ENCODE results near the gene ATF7.
"Not testable (repeated sequence)": the region's sequence is repeated elsewhere in the genome, so short reads cannot be mapped to it uniquely, and the experiment has no call there.

Gene ATF7

DNA sequence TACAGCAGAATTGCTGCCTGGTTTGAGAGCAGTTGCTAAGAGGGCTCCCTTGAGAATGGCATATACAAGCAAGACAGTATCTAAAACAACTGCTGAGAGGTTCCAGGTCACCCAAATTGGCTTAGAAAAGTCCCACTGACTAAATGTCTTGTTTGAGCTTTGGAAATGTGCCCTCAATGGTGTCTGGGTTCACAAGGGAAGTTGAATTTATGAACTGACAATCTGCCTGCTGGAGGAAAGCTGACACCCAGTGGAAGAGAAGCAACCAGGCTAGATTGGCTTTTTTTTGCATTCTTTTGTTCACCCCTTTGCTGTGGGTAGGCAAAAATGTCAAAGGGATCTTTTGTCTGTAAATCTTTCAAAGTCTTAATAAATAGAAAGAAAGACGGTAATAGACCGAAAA lies 74.3 kb downstream of the ATF7 start:
- Histone ChIP-seq H3K36me3 (ENCODE audit: control insufficient read depth, insufficient read depth, low read length) (peaks cover 54% of the 10 kb centered on the region), H3K9me3 (ENCODE audit: control insufficient read depth, low read length) (no peaks in the 10 kb centered on the region), H3K4me1 (ENCODE audit: control insufficient read depth, insufficient read depth, low read length, poor library complexity, severe bottlenecking) (no peaks in the 10 kb centered on the region), H3K27ac (ENCODE audit: low read depth, low read length, severe bottlenecking) (peak overlapping the region; percentile 10), H3K4me3 (ENCODE audit: extremely low read depth, insufficient read depth, low read length, poor library complexity, severe bottlenecking) (no peak overlapping the region)
- no CpG with 5 or more reads among the region's 2 CpGs for WGBS, 2 experiments (ENCODE audit: insufficient coverage in 2 of 2)

DNA sequence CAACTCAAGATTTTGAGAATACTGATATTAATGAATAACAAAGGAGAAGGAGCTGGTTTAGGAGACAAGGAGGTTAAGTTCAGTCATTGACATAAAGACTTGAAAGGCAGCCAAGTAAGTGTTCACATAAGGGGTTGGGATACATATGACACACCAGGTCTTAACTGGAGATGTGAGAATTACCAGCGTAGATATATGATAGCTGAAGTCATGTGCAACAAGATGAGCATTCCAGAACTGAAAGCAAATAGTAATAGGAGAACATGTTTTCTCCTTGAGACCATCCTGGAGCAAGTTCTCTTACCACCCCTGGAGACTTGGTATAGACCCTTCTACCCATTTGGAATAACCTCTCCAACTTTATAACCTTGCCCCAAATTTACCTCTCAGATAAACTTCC lies 75.6 kb downstream of the ATF7 start:
- no peaks in the 10 kb centered on the region for H3K4me1 ChIP-seq (ENCODE audit: control insufficient read depth, insufficient read depth, low read length, poor library complexity, severe bottlenecking)
- H3K9me3 ChIP-seq (ENCODE audit: control insufficient read depth, low read length): no peaks in the 10 kb centered on the region
- H3K36me3 ChIP-seq (ENCODE audit: control insufficient read depth, insufficient read depth, low read length): peaks cover 54% of the 10 kb centered on the region
- no peak overlapping the region for H3K4me3 ChIP-seq (ENCODE audit: extremely low read depth, insufficient read depth, low read length, poor library complexity, severe bottlenecking)
- WGBS, 2 experiments (ENCODE audit: insufficient coverage in 2 of 2): 100% methylated on average over 1 of the region's 1 CpG
- no peak overlapping the region for H3K27ac ChIP-seq (ENCODE audit: low read depth, low read length, severe bottlenecking)

DNA sequence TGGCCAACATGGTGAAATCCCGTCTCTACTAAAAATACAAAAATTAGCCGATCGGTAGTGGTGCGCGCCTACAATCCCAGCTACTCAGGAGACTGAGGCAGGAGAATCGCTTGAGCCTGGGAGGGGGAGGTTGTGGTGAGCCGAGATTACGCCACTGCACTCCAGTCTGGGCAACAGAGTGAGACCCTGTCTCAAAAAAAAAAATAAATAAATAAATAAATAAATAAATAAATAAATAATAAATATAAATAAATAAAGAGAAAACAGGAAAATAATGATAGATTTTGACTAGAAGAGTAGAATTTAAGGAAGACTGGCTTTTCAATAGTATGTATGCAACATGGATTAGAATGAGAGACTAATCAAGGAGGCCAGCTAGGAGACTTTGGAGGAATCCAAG lies 76.1 kb downstream of the ATF7 start:
- not testable (repeated sequence) for H3K4me1 ChIP-seq (ENCODE audit: control insufficient read depth, insufficient read depth, low read length, poor library complexity, severe bottlenecking)

DNA sequence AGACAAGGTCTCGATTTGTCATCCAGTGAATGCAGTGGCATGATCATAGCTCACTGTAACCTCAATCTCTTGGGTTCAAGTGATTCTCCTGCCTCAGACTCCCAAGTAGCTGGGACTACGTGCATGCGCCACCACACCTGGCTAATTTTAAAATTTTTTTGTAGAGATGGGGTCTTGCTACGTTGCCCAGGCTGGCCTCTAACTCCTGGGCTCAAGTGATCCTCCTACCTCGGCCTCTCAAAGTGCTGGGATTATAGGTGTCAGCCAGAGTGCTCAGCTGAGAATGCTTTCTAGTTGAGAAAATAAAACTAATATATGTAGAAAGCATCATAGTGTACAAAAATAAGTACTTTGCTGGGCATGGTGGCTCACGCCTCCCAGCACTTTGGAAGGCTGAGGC lies 77.8 kb downstream of the ATF7 start:
- peaks cover 50% of the 10 kb centered on the region for H3K36me3 ChIP-seq (ENCODE audit: control insufficient read depth, insufficient read depth, low read length)
- H3K27ac ChIP-seq (ENCODE audit: low read depth, low read length, severe bottlenecking); H3K9me3 ChIP-seq (ENCODE audit: control insufficient read depth, low read length); H3K4me1 ChIP-seq (ENCODE audit: control insufficient read depth, insufficient read depth, low read length, poor library complexity, severe bottlenecking); H3K4me3 ChIP-seq (ENCODE audit: extremely low read depth, insufficient read depth, low read length, poor library complexity, severe bottlenecking): not testable (repeated sequence)
- 87 to 98% methylated on average over 3 to 5 of the region's 6 CpGs for WGBS, 2 experiments (ENCODE audit: insufficient coverage in 2 of 2)

More for the DNA sequence above, 76.1 kb downstream of the ATF7 start:
- not testable (repeated sequence) for H3K4me3 ChIP-seq (ENCODE audit: extremely low read depth, insufficient read depth, low read length, poor library complexity, severe bottlenecking); H3K27ac ChIP-seq (ENCODE audit: low read depth, low read length, severe bottlenecking); H3K9me3 ChIP-seq (ENCODE audit: control insufficient read depth, low read length)
- WGBS, 2 experiments (ENCODE audit: insufficient coverage in 2 of 2): 94 to 100% methylated on average over 2 to 3 of the region's 8 CpGs
- peaks cover 54% of the 10 kb centered on the region for H3K36me3 ChIP-seq (ENCODE audit: control insufficient read depth, insufficient read depth, low read length)

DNA sequence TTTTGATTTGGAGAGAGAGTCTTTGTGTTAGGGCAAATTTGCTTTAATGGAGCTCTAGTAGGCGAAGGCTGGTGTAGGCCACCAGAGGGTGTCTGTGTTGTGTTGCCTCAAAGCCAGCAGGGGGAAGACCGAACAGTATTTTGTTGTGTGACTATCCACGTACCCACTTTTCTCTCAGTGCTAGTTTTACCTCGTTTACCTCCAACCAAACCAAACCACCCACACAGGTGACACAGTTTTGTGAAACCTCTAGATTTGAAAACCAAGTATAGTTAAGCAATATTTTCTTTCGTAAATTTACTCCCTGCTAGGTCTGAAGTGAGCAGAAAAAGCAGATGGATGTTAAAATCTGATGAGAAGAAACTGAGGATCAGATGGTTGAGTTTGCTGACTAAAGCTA lies 82.6 kb downstream of the ATF7 start:
- WGBS, 2 experiments (ENCODE audit: insufficient coverage in 2 of 2): 65 to 67% methylated on average over 3 to 4 of the region's 5 CpGs
- H3K4me1 ChIP-seq (ENCODE audit: control insufficient read depth, insufficient read depth, low read length, poor library complexity, severe bottlenecking): no peaks in the 10 kb centered on the region
- peaks cover 49% of the 10 kb centered on the region for H3K36me3 ChIP-seq (ENCODE audit: control insufficient read depth, insufficient read depth, low read length)
- no peak overlapping the region for H3K4me3 ChIP-seq (ENCODE audit: extremely low read depth, insufficient read depth, low read length, poor library complexity, severe bottlenecking)
- no peaks in the 10 kb centered on the region for H3K9me3 ChIP-seq (ENCODE audit: control insufficient read depth, low read length)
- H3K27ac ChIP-seq (ENCODE audit: low read depth, low read length, severe bottlenecking): peak overlapping the region; percentile 33

DNA sequence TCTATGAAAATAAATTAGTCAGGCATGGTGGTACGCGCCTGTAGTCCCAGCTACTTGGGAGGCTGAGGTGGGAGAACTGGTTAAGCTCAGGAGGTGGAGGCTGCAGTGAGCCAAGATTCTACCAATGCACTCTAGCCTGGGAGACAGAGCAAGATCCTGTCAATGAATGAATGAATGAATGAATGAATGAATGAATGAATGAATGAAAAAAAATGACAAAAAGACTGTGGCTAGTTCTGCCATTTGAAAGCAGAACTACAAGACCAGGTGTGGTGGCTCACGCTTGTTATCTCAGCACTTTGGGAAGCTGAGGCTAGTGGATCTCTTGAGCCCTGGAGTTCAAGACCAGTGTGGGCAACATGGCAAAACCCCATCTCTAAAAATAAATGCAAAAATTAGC lies 86.7 kb downstream of the ATF7 start:
- no peak overlapping the region for H3K4me3 ChIP-seq (ENCODE audit: extremely low read depth, insufficient read depth, low read length, poor library complexity, severe bottlenecking)
- WGBS, 2 experiments (ENCODE audit: insufficient coverage in 2 of 2): 94 to 95% methylated on average over 3 of the region's 3 CpGs
- H3K27ac ChIP-seq (ENCODE audit: low read depth, low read length, severe bottlenecking): no peak overlapping the region

DNA sequence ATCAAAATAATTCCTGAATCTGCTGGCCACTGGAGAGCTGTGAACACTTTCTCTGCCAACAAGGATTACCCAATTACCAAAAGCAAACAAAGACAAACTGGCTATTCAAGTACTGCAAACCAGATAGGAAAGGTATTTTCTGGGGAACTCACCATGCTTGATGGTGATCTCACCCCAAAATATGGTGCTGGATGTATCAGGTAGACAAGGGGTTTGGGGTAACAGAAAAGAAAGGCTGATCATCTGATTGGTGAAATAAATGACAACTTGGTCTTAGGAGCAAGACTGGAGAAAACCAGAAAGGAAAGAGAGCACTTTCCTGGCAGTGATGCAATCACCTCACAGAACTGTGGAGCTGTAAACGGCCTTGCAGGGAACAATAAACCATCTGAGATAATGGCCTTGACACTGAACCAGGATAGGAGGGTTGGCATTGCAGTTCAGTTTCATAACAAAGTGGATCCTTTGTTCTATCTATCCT lies 87.9 kb downstream of the ATF7 start:
- 67 to 70% methylated on average over 1 of the region's 1 CpG for WGBS, 2 experiments (ENCODE audit: insufficient coverage in 2 of 2)
- Histone ChIP-seq H3K4me1 (ENCODE audit: control insufficient read depth, insufficient read depth, low read length, poor library complexity, severe bottlenecking) (no peaks in the 10 kb centered on the region), H3K4me3 (ENCODE audit: extremely low read depth, insufficient read depth, low read length, poor library complexity, severe bottlenecking) (no peak overlapping the region), H3K27ac (ENCODE audit: low read depth, low read length, severe bottlenecking) (no peak overlapping the region), H3K9me3 (ENCODE audit: control insufficient read depth, low read length) (no peaks in the 10 kb centered on the region), H3K36me3 (ENCODE audit: control insufficient read depth, insufficient read depth, low read length) (peaks cover 79% of the 10 kb centered on the region)

More for the DNA sequence above, 86.7 kb downstream of the ATF7 start:
- Histone ChIP-seq H3K9me3 (ENCODE audit: control insufficient read depth, low read length) (no peaks in the 10 kb centered on the region), H3K4me1 (ENCODE audit: control insufficient read depth, insufficient read depth, low read length, poor library complexity, severe bottlenecking) (no peaks in the 10 kb centered on the region), H3K36me3 (ENCODE audit: control insufficient read depth, insufficient read depth, low read length) (peaks cover 68% of the 10 kb centered on the region)

DNA sequence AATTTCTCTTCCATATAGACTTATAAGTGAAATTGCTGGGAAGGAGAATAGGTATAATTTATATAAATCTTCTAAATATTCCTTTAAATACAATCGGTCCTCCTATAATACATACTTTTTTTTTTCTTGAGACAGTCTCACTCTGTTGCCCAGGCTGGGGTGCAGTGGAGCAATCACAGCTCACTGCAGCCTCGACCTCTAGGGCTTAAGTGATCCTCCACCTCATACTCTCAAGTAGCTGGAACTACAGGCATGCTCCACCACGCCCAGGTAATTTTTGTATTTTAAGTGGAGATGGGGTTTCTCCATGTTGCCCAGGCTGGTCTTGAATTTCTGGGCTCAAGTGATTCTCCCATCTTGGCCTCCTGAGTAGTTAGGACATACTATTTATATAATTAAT lies 89.2 kb downstream of the ATF7 start:
- no peaks in the 10 kb centered on the region for H3K4me1 ChIP-seq (ENCODE audit: control insufficient read depth, insufficient read depth, low read length, poor library complexity, severe bottlenecking)
- H3K27ac ChIP-seq (ENCODE audit: low read depth, low read length, severe bottlenecking): no peak overlapping the region
- WGBS, 2 experiments (ENCODE audit: insufficient coverage in 2 of 2): 100% methylated on average over 1 of the region's 3 CpGs; no CpG with 5 or more reads in 1 of the 2 experiments
- H3K4me3 ChIP-seq (ENCODE audit: extremely low read depth, insufficient read depth, low read length, poor library complexity, severe bottlenecking): no peak overlapping the region
- H3K9me3 ChIP-seq (ENCODE audit: control insufficient read depth, low read length): no peaks in the 10 kb centered on the region
- H3K36me3 ChIP-seq (ENCODE audit: control insufficient read depth, insufficient read depth, low read length): peaks cover 83% of the 10 kb centered on the region

DNA sequence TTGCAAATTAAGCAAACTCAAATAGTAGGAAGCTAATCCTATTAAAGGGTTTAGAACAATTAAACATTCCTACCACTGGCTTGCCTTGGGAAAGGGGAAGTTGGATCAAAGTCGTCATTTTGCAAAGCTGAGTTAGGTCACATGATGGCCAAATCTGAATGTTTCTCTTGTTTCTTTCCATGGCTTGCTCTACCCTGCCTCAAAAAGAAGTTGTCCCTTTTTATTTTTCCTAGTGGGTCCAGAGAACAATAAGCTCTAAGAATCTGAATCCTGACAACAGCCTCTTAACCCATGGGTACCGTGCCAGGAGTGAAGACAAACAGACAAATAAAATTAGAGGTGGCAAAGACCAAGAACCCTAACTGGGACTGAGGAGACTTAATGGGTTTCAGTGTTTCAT lies 92.7 kb downstream of the ATF7 start:
- Histone ChIP-seq H3K4me3 (ENCODE audit: extremely low read depth, insufficient read depth, low read length, poor library complexity, severe bottlenecking) (no peak overlapping the region), H3K4me1 (ENCODE audit: control insufficient read depth, insufficient read depth, low read length, poor library complexity, severe bottlenecking) (no peaks in the 10 kb centered on the region), H3K36me3 (ENCODE audit: control insufficient read depth, insufficient read depth, low read length) (peaks cover 90% of the 10 kb centered on the region), H3K27ac (ENCODE audit: low read depth, low read length, severe bottlenecking) (no peak overlapping the region), H3K9me3 (ENCODE audit: control insufficient read depth, low read length) (no peaks in the 10 kb centered on the region)
- WGBS, 2 experiments (ENCODE audit: insufficient coverage in 2 of 2): 100% methylated on average over 1 of the region's 2 CpGs

DNA sequence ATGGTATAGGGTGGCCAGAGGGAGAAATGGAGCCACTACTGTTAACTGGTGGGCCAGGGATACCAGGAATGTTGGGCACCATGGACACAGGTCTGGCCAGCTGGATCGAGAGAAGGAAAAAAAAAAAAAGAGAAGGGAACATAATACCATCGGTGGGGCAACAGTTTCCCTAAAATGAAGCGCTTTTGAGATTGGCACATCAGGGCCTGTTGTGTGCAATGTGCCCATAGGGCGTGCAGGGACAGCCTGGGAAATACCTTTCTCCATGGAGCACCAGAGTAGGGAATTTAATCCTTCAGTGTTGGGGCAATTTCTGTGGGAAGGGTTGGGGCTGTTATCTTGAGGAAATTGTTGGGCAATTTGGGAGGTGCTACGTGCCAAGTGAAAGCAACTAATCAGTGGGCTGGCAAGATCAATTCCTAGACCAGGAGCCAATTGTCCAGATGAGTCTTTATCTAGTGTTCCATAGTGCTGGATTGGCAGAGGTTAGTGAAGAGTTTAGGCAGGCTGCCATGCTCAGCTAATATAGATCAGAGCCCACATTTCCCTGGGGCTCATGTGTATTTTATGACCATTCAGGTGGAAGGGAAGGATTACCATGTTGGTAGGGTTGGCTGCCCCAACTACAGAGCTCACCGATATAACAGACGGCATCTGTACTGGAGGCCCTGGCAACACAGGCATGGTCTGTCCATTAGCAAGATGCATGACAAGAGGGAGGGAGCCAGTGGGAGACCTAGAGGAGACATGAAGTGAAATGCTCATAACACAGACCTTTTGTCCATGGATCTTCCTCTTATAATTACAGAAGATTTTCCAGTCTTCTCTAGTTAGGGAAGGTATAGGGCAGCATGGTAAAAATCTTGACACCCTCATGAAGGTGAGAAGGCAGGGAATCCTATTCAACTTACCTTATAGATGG lies 93.4 kb downstream of the ATF7 start:
- Histone ChIP-seq H3K36me3 (ENCODE audit: control insufficient read depth, insufficient read depth, low read length) (peaks cover 90% of the 10 kb centered on the region), H3K4me3 (ENCODE audit: extremely low read depth, insufficient read depth, low read length, poor library complexity, severe bottlenecking) (no peak overlapping the region), H3K27ac (ENCODE audit: low read depth, low read length, severe bottlenecking) (no peak overlapping the region), H3K9me3 (ENCODE audit: control insufficient read depth, low read length) (no peaks in the 10 kb centered on the region), H3K4me1 (ENCODE audit: control insufficient read depth, insufficient read depth, low read length, poor library complexity, severe bottlenecking) (no peaks in the 10 kb centered on the region)
- WGBS, 2 experiments (ENCODE audit: insufficient coverage in 2 of 2): 89 to 95% methylated on average over 5 to 7 of the region's 7 CpGs

DNA sequence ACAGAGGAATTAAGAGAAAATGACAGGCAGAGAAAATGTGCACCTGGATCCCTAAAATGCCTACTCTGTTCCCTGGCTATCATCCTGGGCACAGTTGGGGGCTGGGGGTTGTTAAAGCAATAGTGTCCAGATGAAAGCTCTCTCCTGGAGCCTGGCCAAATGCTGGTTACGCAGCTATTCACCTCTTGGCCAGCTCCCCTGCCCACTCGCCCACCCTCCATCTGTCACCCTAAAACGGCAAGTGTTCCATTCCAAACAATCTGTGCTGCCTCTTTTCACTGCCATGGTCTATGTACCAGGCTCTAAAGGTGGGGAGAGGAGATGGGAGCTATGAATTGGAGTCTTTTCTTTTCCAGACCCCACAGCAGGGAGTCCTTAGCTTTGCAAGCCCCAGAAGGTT lies 94.2 kb downstream of the ATF7 start:
- Histone ChIP-seq H3K27ac (ENCODE audit: low read depth, low read length, severe bottlenecking) (no peak overlapping the region), H3K9me3 (ENCODE audit: control insufficient read depth, low read length) (no peaks in the 10 kb centered on the region), H3K4me3 (ENCODE audit: extremely low read depth, insufficient read depth, low read length, poor library complexity, severe bottlenecking) (no peak overlapping the region), H3K4me1 (ENCODE audit: control insufficient read depth, insufficient read depth, low read length, poor library complexity, severe bottlenecking) (no peaks in the 10 kb centered on the region), H3K36me3 (ENCODE audit: control insufficient read depth, insufficient read depth, low read length) (peaks cover 90% of the 10 kb centered on the region)
- 90 to 100% methylated on average over 1 to 3 of the region's 3 CpGs for WGBS, 2 experiments (ENCODE audit: insufficient coverage in 2 of 2)
